Body of pancreas (tissue), 4 donors: ENCODE results near the gene KIF16B.

ENCODE experiments used
- CTCF ChIP-seq, 7 experiments: fragments of 450-650 bp in 4 of 7; fragments of 200-600 bp in 3 of 7; sonication (generic) in 3 of 7; IDR thresholded peaks; one replicate each; pipeline ENCODE4 v1.5.1; 2016 to 2019; ENCODE audit warnings: antibody characterized with exemption in 7 of 7
- POLR2A ChIP-seq, 3 donors: fragments of 450-650 bp; IDR thresholded peaks; one replicate each; pipeline ENCODE4 v1.6.1; 2016; ENCODE audit warnings: antibody characterized with exemption in 3 of 3, mild to moderate bottlenecking in 2 of 3

- TF ChIP-seq CTCF (IDR thresholded peaks at IDR 0.05) (no peak), POLR2A (IDR thresholded peaks at IDR 0.05) (no peak)
Observed at GRCh38 chr20:16589623-16590022, 16.4 kb upstream of the KIF16B start.
